CD4-positive, CD25-positive, alpha-beta regulatory T cell (primary cell): Measurements from ENCODE around the gene DDX49. TPM values are rescaled to one million over a fixed set of nuclear protein-coding genes. Genes with fewer than 3 reads are reported as not detected.
A peak's percentile ranks its signal among the peaks of the same experiment; 100 is the strongest.

Experiments used
- ATAC-seq, 2 donors: fragments of 150-1000 bp; cut with Tn5 transposase; one replicate each; pipeline ENCODE4 v1.10.0; 2021; ENCODE audit warnings: low read depth in 2 of 2, moderate number of reproducible peaks in 2 of 2, moderate library complexity in 1 of 2
- DNase-seq, 3 donors: peaks; one replicate each; pipeline versions ENCODE4 v3.0.0 to v3.0.0-alpha.2; 2012 to 2022; ENCODE audit warnings: mixed read lengths in 1 of 3
- H3K27ac ChIP-seq: one replicate; pipeline ENCODE4 v1.7.0; 2013; ENCODE audit warnings: mild to moderate bottlenecking, low read length; ENCODE audit not compliant: insufficient read depth, poor library complexity, severe bottlenecking
- H3K27me3 ChIP-seq: one replicate; pipeline ENCODE4 v1.7.0; 2013; ENCODE audit warnings: low read length; ENCODE audit not compliant: control insufficient read depth, insufficient read depth
- H3K36me3 ChIP-seq: one replicate; pipeline ENCODE4 v1.7.0; 2013; ENCODE audit warnings: mild to moderate bottlenecking, low read length, moderate library complexity; ENCODE audit not compliant: control insufficient read depth, insufficient read depth
- H3K4me1 ChIP-seq: 2 replicates; pipeline ENCODE4 v1.7.0; 2013; ENCODE audit warnings: mild to moderate bottlenecking, low read length; ENCODE audit not compliant: insufficient read depth, control insufficient read depth, poor library complexity, severe bottlenecking
- H3K4me3 ChIP-seq: one replicate; pipeline ENCODE4 v1.7.0; 2013; ENCODE audit warnings: low read depth, mild to moderate bottlenecking, low read length, moderate library complexity
- H3K9me3 ChIP-seq, 2 experiments: 1 replicate in 1 of 2; 2 replicates in 1 of 2; pipeline ENCODE4 v1.7.0; 2013; ENCODE audit warnings: low read length in 2 of 2, mild to moderate bottlenecking in 1 of 2, moderate library complexity in 1 of 2; ENCODE audit not compliant: control insufficient read depth in 2 of 2
- H3K27ac Mint-ChIP-seq, 3 donors: one replicate each; pipeline ENCODE4 v1.8.0; 2020 to 2022; ENCODE audit warnings: mild to moderate bottlenecking in 3 of 3, mixed read lengths in 3 of 3, moderate library complexity in 2 of 3
- H3K27me3 Mint-ChIP-seq: one replicate; pipeline ENCODE4 v1.8.0; 2022; ENCODE audit warnings: mild to moderate bottlenecking, mixed read lengths
- H3K36me3 Mint-ChIP-seq: one replicate; pipeline ENCODE4 v1.8.0; 2020; ENCODE audit warnings: mixed read lengths
- H3K4me1 Mint-ChIP-seq, 4 donors: one replicate each; pipeline ENCODE4 v1.8.0; 2020 to 2022; ENCODE audit warnings: mixed read lengths in 4 of 4, mild to moderate bottlenecking in 1 of 4
- H3K4me3 Mint-ChIP-seq, 4 donors: one replicate each; pipeline ENCODE4 v1.8.0; 2020 to 2022; ENCODE audit warnings: mild to moderate bottlenecking in 4 of 4, mixed read lengths in 4 of 4, moderate library complexity in 3 of 4
- H3K9me3 Mint-ChIP-seq, 7 donors: one replicate each; pipeline ENCODE4 v1.8.0; 2020 to 2022; ENCODE audit warnings: mixed read lengths in 7 of 7, mild to moderate bottlenecking in 3 of 7, moderate library complexity in 2 of 7
- polyA plus RNA-seq, 4 donors: library from polyadenylated mRNA; unstranded; fragments of 300-500 nt; fragmentation: Illumina TruSeq; gene quantifications; one replicate each; pipeline ENCODE4 v1.2.3, GENCODE V29; 2021
- total RNA-seq: library from RNA; stranded (reverse); gene quantifications from one replicate; pipeline ENCODE4 v1.2.3, GENCODE V29; 2022

DDX49 gene
- total and polyA plus RNA-seq, 5 donors from 2014 or later = 21.6 to 48.0 (median 28.9) TPM

- Histone ChIP-seq H3K4me1 (peaks cover 9% of the 10 kb centered on the region), H3K9me3 (no peaks in the 10 kb centered on the region), H3K4me3 (no peak overlapping the region), H3K36me3 (peaks cover 55% of the 10 kb centered on the region), H3K27ac (no peak overlapping the region), H3K27me3 (no peaks in the 10 kb centered on the region)
- Mint-ChIP-seq H3K27me3 (no peaks in the 10 kb centered on the region), H3K4me1 (peaks cover 0 to 17% (median 3%) of the 10 kb centered on the region in 4 donors), H3K9me3 (no peaks in the 10 kb centered on the region), H3K36me3 (peaks cover 16% of the 10 kb centered on the region), H3K27ac (peak overlapping the region in 1 of 3 donors; percentile 69), H3K4me3 (peak overlapping the region in 1 of 4 donors; percentile 89)
- DNase-seq (no peak), ATAC-seq (no peak)
Observed at GRCh38 chr19:18924684-18925213, 5.2 kb downstream of the DDX49 start.

- DNase-seq (no peak), ATAC-seq (no peak)
- H3K9me3 Mint-ChIP-seq = no peaks in the 10 kb centered on the region
- H3K27ac Mint-ChIP-seq = no peak overlapping the region
- Histone ChIP-seq H3K27ac (no peak overlapping the region), H3K4me3 (no peak overlapping the region), H3K9me3 (no peaks in the 10 kb centered on the region), H3K36me3 (peaks cover 41% of the 10 kb centered on the region), H3K4me1 (peaks cover 10% of the 10 kb centered on the region), H3K27me3 (no peaks in the 10 kb centered on the region)
- peaks cover 1% of the 10 kb centered on the region for H3K27me3 Mint-ChIP-seq
- H3K36me3 Mint-ChIP-seq = peaks cover 10% of the 10 kb centered on the region
- no peak overlapping the region for H3K4me3 Mint-ChIP-seq
- H3K4me1 Mint-ChIP-seq = peaks cover 0 to 9% (median 0%) of the 10 kb centered on the region in 4 donors
Observed at GRCh38 chr19:18928018-18928805, 8.7 kb downstream of the DDX49 start.

GRCh38 chr19:18929311-18929710 is 9.8 kb downstream of the DDX49 start:
- no peaks in the 10 kb centered on the region for H3K9me3 ChIP-seq
- Mint-ChIP-seq H3K27me3 (peaks cover 12% of the 10 kb centered on the region), H3K4me3 (no peak overlapping the region), H3K27ac (no peak overlapping the region), H3K9me3 (no peaks in the 10 kb centered on the region), H3K4me1 (peaks cover 0 to 8% (median 0%) of the 10 kb centered on the region in 4 donors), H3K36me3 (peaks cover 10% of the 10 kb centered on the region)
- H3K36me3 ChIP-seq = peaks cover 34% of the 10 kb centered on the region
- H3K27ac ChIP-seq = no peak overlapping the region
- no peaks in the 10 kb centered on the region for H3K27me3 ChIP-seq
- no peak for DNase-seq
- H3K4me1 ChIP-seq = peaks cover 10% of the 10 kb centered on the region
- H3K4me3 ChIP-seq = no peak overlapping the region
- ATAC-seq = no peak

GRCh38 chr19:18931316-18932162 is 12.0 kb downstream of the DDX49 start:
- Mint-ChIP-seq H3K27ac (no peak overlapping the region), H3K4me1 (peaks cover 0 to 6% (median 0%) of the 10 kb centered on the region in 4 donors), H3K36me3 (no peaks in the 10 kb centered on the region), H3K9me3 (no peaks in the 10 kb centered on the region), H3K27me3 (peaks cover 18% of the 10 kb centered on the region), H3K4me3 (peak overlapping the region in 1 of 4 donors; percentile 38)
- DNase-seq = no peak
- Histone ChIP-seq H3K36me3 (peaks cover 15% of the 10 kb centered on the region), H3K4me1 (peaks cover 10% of the 10 kb centered on the region), H3K9me3 (no peaks in the 10 kb centered on the region), H3K27me3 (no peaks in the 10 kb centered on the region), H3K27ac (no peak overlapping the region), H3K4me3 (no peak overlapping the region)
- ATAC-seq = no peak

GRCh38 chr19:18932216-18932841 is 12.8 kb downstream of the DDX49 start:
- no peak overlapping the region for H3K4me3 ChIP-seq
- Mint-ChIP-seq H3K36me3 (no peaks in the 10 kb centered on the region), H3K9me3 (no peaks in the 10 kb centered on the region), H3K4me3 (peak overlapping the region in 3 of 4 donors; percentile 66 to 87 (median 82)), H3K27ac (peak overlapping the region in 2 of 3 donors; percentile 42 to 69), H3K27me3 (peaks cover 26% of the 10 kb centered on the region), H3K4me1 (peaks cover 0 to 6% (median 0%) of the 10 kb centered on the region in 4 donors)
- no peaks in the 10 kb centered on the region for H3K9me3 ChIP-seq
- H3K27ac ChIP-seq = no peak overlapping the region
- DNase-seq = peak; percentile 67 to 77 (median 74)
- H3K36me3 ChIP-seq = peaks cover 11% of the 10 kb centered on the region
- H3K27me3 ChIP-seq = no peaks in the 10 kb centered on the region
- H3K4me1 ChIP-seq = peaks cover 10% of the 10 kb centered on the region
- ATAC-seq = peak; percentile 87 to 89

- H3K27ac ChIP-seq = no peak overlapping the region
- DNase-seq (no peak), ATAC-seq (no peak)
- Mint-ChIP-seq H3K36me3 (no peaks in the 10 kb centered on the region), H3K9me3 (no peaks in the 10 kb centered on the region), H3K4me3 (peak overlapping the region in 2 of 4 donors; percentile 29 to 65), H3K27ac (peak overlapping the region in 1 of 3 donors; percentile 68), H3K27me3 (peaks cover 36% of the 10 kb centered on the region), H3K4me1 (peaks cover 0 to 6% (median 0%) of the 10 kb centered on the region in 4 donors)
- no peak overlapping the region for H3K4me3 ChIP-seq
- peaks cover 10% of the 10 kb centered on the region for H3K4me1 ChIP-seq
- H3K36me3 ChIP-seq = peaks cover 2% of the 10 kb centered on the region
- no peaks in the 10 kb centered on the region for H3K27me3 ChIP-seq
- no peaks in the 10 kb centered on the region for H3K9me3 ChIP-seq
Observed at GRCh38 chr19:18933297-18933696, 13.8 kb downstream of the DDX49 start.

GRCh38 chr19:18939163-18939562 is 19.6 kb downstream of the DDX49 start:
- no peak overlapping the region for H3K4me3 ChIP-seq
- H3K36me3 Mint-ChIP-seq = no peaks in the 10 kb centered on the region
- H3K4me1 ChIP-seq = peaks cover 11% of the 10 kb centered on the region
- no peaks in the 10 kb centered on the region for H3K27me3 ChIP-seq
- DNase-seq (no peak), ATAC-seq (no peak)
- H3K27ac ChIP-seq = no peak overlapping the region
- H3K27me3 Mint-ChIP-seq = peaks cover 71% of the 10 kb centered on the region
- H3K9me3 ChIP-seq = no peaks in the 10 kb centered on the region
- peaks cover 0 to 1% (median 0%) of the 10 kb centered on the region in 7 donors for H3K9me3 Mint-ChIP-seq
- no peak overlapping the region for H3K27ac Mint-ChIP-seq
- H3K36me3 ChIP-seq = no peaks in the 10 kb centered on the region
- H3K4me1 Mint-ChIP-seq = peaks cover 0 to 18% (median 5%) of the 10 kb centered on the region in 4 donors
- H3K4me3 Mint-ChIP-seq = peak overlapping the region; percentile 70 to 77 (median 74)
